Glutamatergic neuron (in vitro differentiated cells): Measurements from ENCODE around the gene NCAPD3. TPM values are rescaled to one million over a fixed set of nuclear protein-coding genes. Genes with fewer than 3 reads are reported as not detected.

Source experiments
- DNase-seq: peaks from one replicate; pipeline ENCODE4 v3.0.0; 2022
- H3K27ac Mint-ChIP-seq: one replicate; pipeline ENCODE4 v1.8.0; 2020; ENCODE audit warnings: mild to moderate bottlenecking, mixed read lengths, inconsistent platforms; ENCODE audit not compliant: unreplicated experiment
- H3K27me3 Mint-ChIP-seq: one replicate; pipeline ENCODE4 v1.8.0; 2020; ENCODE audit warnings: mild to moderate bottlenecking, moderate library complexity, mixed read lengths, inconsistent platforms; ENCODE audit not compliant: unreplicated experiment
- H3K36me3 Mint-ChIP-seq: one replicate; pipeline ENCODE4 v1.8.0; 2020; ENCODE audit warnings: mild to moderate bottlenecking, mixed read lengths, inconsistent platforms; ENCODE audit not compliant: unreplicated experiment
- H3K4me1 Mint-ChIP-seq: one replicate; pipeline ENCODE4 v1.8.0; 2020; ENCODE audit warnings: mild to moderate bottlenecking, low read depth, mixed read lengths, inconsistent platforms; ENCODE audit not compliant: unreplicated experiment
- H3K4me3 Mint-ChIP-seq: one replicate; pipeline ENCODE4 v1.8.0; 2020; ENCODE audit warnings: mild to moderate bottlenecking, mixed read lengths, inconsistent platforms; ENCODE audit not compliant: unreplicated experiment
- H3K9me3 Mint-ChIP-seq: one replicate; pipeline ENCODE4 v1.8.0; 2020; ENCODE audit warnings: mild to moderate bottlenecking, moderate library complexity, mixed read lengths, inconsistent platforms; ENCODE audit not compliant: unreplicated experiment
- CTCF ChIP-seq: fragments of 200-600 bp; sonication (generic); IDR thresholded peaks from one replicate; pipeline ENCODE4 v1.5.0; 2021; ENCODE audit not compliant: partially characterized antibody, unreplicated experiment
- total RNA-seq: library from RNA; stranded (reverse); fragmentation: NEBNext Ultra II Directional; extraction: Animal tissue kit (Norgen Biotek cat#: 25700); gene quantifications from one replicate; pipeline ENCODE4 v1.2.1, GENCODE V29; 2021; ENCODE audit not compliant: unreplicated experiment

Gene NCAPD3
- total RNA-seq, 1 donor from 2014 or later = 20.3 TPM

DNA sequence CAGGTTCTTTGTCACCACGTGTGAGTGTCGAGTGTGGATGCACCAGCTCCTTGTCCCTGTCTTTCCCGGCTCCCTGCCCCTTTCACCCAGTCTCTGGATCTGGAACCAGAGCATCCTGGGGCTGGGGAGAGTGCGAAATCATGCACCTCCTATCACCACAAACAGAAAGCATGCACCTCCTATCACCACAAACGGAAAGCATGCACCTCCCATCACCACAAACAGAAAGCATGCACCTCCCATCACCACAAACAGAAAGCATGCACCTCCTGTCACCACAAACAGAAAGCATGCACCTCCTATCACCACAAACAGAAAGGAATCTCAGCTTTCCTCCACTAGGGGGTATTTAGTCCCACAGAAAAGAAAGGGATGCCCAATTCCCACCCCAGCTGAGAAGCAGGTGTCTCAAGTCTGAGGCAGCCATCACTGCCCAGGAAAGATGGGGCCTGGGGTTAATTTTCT lies 46.5 kb upstream of the NCAPD3 start:
- peak; percentile 50 for TF ChIP-seq CTCF
- DNase-seq = no peak
- Mint-ChIP-seq H3K9me3 (peaks cover 15% of the 10 kb centered on the region), H3K36me3 (no peaks in the 10 kb centered on the region), H3K4me1 (peaks cover 22% of the 10 kb centered on the region), H3K27me3 (peaks cover 7% of the 10 kb centered on the region), H3K4me3 (no peak overlapping the region), H3K27ac (no peak overlapping the region)

- Mint-ChIP-seq H3K9me3 (peaks cover 11% of the 10 kb centered on the region), H3K36me3 (no peaks in the 10 kb centered on the region), H3K4me1 (peaks cover 13% of the 10 kb centered on the region), H3K27me3 (peaks cover 3% of the 10 kb centered on the region), H3K4me3 (no peak overlapping the region), H3K27ac (no peak overlapping the region)
- no peak for TF ChIP-seq CTCF
- no peak for DNase-seq
Measured at GRCh38 chr11:134267966-134268365, 44.2 kb upstream of the NCAPD3 start.

GRCh38 chr11:134267461-134267860 lies 43.7 kb upstream of the NCAPD3 start:
- peaks cover 3% of the 10 kb centered on the region for H3K27me3 Mint-ChIP-seq
- no peak overlapping the region for H3K27ac Mint-ChIP-seq
- H3K9me3 Mint-ChIP-seq = peaks cover 6% of the 10 kb centered on the region
- no peak overlapping the region for H3K4me3 Mint-ChIP-seq
- DNase-seq = no peak
- no peak for TF ChIP-seq CTCF
- peaks cover 8% of the 10 kb centered on the region for H3K4me1 Mint-ChIP-seq
- H3K36me3 Mint-ChIP-seq = no peaks in the 10 kb centered on the region

GRCh38 chr11:134266841-134267251 lies 43.1 kb upstream of the NCAPD3 start:
- H3K27me3 Mint-ChIP-seq = no peaks in the 10 kb centered on the region
- peaks cover 5% of the 10 kb centered on the region for H3K4me1 Mint-ChIP-seq
- peaks cover 4% of the 10 kb centered on the region for H3K9me3 Mint-ChIP-seq
- no peak overlapping the region for H3K4me3 Mint-ChIP-seq
- H3K27ac Mint-ChIP-seq = no peak overlapping the region
- DNase-seq = no peak
- no peaks in the 10 kb centered on the region for H3K36me3 Mint-ChIP-seq
- TF ChIP-seq CTCF = no peak

DNA sequence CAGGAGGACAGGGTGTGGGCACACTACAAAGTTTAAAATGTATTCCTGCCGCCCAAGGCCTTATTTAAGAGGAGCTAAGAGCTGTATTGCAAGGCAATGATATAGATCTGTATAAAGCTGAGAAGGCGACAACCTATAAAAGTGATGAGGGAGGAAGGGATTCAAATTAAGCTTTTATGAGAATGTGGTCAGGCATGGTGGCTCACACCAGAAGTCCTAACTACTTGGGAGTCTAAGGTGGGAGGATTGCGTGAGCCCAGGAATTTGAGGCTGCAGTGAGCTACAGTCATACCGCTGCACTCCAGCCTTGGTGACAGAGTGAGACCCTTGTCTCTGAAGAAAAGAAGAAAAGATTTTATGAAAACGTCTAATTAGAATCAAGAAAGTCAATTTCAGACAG lies 42.7 kb upstream of the NCAPD3 start:
- Mint-ChIP-seq H3K36me3 (no peaks in the 10 kb centered on the region), H3K27ac (no peak overlapping the region), H3K4me1 (peaks cover 2% of the 10 kb centered on the region), H3K9me3 (peaks cover under 1% of the 10 kb centered on the region), H3K4me3 (no peak overlapping the region), H3K27me3 (no peaks in the 10 kb centered on the region)
- no peak for TF ChIP-seq CTCF
- DNase-seq = no peak
